H1 (cell line): ENCODE results near the gene PDE8B. TPM values are rescaled to one million over a fixed set of nuclear protein-coding genes. Genes with fewer than 3 reads are reported as not detected.

ENCODE experiments used
- ATF3 ChIP-seq: IDR thresholded peaks from 2 replicates; pipeline ENCODE4 v1.6.1; 2011; ENCODE audit warnings: low read depth, mild to moderate bottlenecking, low read length; ENCODE audit not compliant: insufficient read depth
- CHD1 ChIP-seq: IDR thresholded peaks from 2 replicates; pipeline ENCODE4 v1.6.1; 2012; ENCODE audit warnings: low read depth, low read length, improper control_type of control experiment
- KDM1A ChIP-seq: fragments of 200-600, 300-600 bp; sonication (generic); IDR thresholded peaks from 2 replicates; pipeline ENCODE4 v1.7.1; 2016; ENCODE audit warnings: mild to moderate bottlenecking, low read length, borderline replicate concordance
- KDM5A ChIP-seq: fragments of 200-600 bp; IDR thresholded peaks from 2 replicates; pipeline ENCODE4 v1.7.1; 2012; ENCODE audit warnings: mild to moderate bottlenecking, low read length, inconsistent platforms, mixed read lengths
- MAFK ChIP-seq: IDR thresholded peaks from 2 replicates; pipeline ENCODE4 v1.6.1; 2012; ENCODE audit warnings: low read depth, mild to moderate bottlenecking, improper control_type of control experiment, low read length
- NANOG ChIP-seq: IDR thresholded peaks from 2 replicates; pipeline ENCODE4 v1.6.1; 2011; ENCODE audit warnings: low read length, low read depth, mild to moderate bottlenecking, inconsistent platforms; ENCODE audit not compliant: insufficient read depth, poor library complexity, severe bottlenecking
- POLR2A ChIP-seq, 2 experiments: IDR thresholded peaks; 1 replicate in 1 of 2; 2 replicates in 1 of 2; pipeline ENCODE4 v1.6.1; 2011; ENCODE audit warnings: low read depth in 2 of 2, low read length in 2 of 2, mild to moderate bottlenecking in 2 of 2; ENCODE audit errors: control extremely low read depth in 1 of 2
- SRF ChIP-seq: IDR thresholded peaks from 2 replicates; pipeline ENCODE4 v1.6.1; 2011; ENCODE audit warnings: mild to moderate bottlenecking, low read depth, low read length, moderate library complexity
- TAF1 ChIP-seq: IDR thresholded peaks from 2 replicates; pipeline ENCODE4 v1.6.1; 2011; ENCODE audit warnings: mild to moderate bottlenecking, low read depth, low read length
- TEAD4 ChIP-seq: IDR thresholded peaks from 2 replicates; pipeline ENCODE4 v1.6.1; 2012; ENCODE audit warnings: low read depth, low read length, inconsistent platforms, mixed read lengths
- polyA plus RNA-seq, 7 experiments: library from polyadenylated mRNA; depleted of rRNA in 3 of 7; stranded (reverse) in 5 of 7; unstranded in 2 of 7; fragments of >200 nt in 5 of 7; fragments of 200-250 nt in 2 of 7; gene quantifications; 1 replicate in 5 of 7; 2 replicates in 1 of 7; 4 replicates in 1 of 7; pipeline versions ENCODE4 v1.2.1 to v1.2.3, GENCODE V29; 2011 to 2013; ENCODE audit warnings: missing spikeins in 2 of 7, mixed read lengths in 2 of 7
- total RNA-seq: library from RNA; stranded (reverse); fragmentation: NEBNext Ultra II Directional; extraction: Animal tissue kit (Norgen Biotek cat#: 25700); gene quantifications from 2 replicates; pipeline ENCODE4 v1.2.1, GENCODE V29; 2021

PDE8B gene
- total and polyA plus RNA-seq, 2 of the 8 experiments (the other 6 are each of a cell fraction or from before 2014, with no cell fraction given): 0.32 to 1.1 TPM

- no peak for TF ChIP-seq ATF3
- no peak for TF ChIP-seq TEAD4
- TF ChIP-seq KDM1A: no peak
- TF ChIP-seq MAFK: no peak
- no peak for TF ChIP-seq TAF1
- no peak for TF ChIP-seq KDM5A
- TF ChIP-seq NANOG: no peak
- TF ChIP-seq POLR2A (IDR thresholded peaks at IDR 0.05; ENCODE audit: control extremely low read depth in 1 of 2, low read depth in 2 of 2, low read length in 2 of 2): no peak
- TF ChIP-seq CHD1: no peak
- TF ChIP-seq SRF: no peak
Observed at GRCh38 chr5:77425420-77425819, 214.9 kb downstream of the PDE8B start (continued).
